Glomerular visceral epithelial cell (primary cell): ENCODE results near the gene LRRC47.

Source experiments
- DNase-seq: peaks from one replicate; pipeline ENCODE4 v3.0.0-alpha.2; 2016; ENCODE audit errors: extremely low spot score

The LRRC47 gene

GRCh38 chr1:3796215-3797061, at the start of gene LRRC47:
LRRC47 (minus strand) TSS chr1:3796498; CDS start chr1:3796476, 22 bp downstream.
- DNase-seq, result peak; percentile 90

DNA sequence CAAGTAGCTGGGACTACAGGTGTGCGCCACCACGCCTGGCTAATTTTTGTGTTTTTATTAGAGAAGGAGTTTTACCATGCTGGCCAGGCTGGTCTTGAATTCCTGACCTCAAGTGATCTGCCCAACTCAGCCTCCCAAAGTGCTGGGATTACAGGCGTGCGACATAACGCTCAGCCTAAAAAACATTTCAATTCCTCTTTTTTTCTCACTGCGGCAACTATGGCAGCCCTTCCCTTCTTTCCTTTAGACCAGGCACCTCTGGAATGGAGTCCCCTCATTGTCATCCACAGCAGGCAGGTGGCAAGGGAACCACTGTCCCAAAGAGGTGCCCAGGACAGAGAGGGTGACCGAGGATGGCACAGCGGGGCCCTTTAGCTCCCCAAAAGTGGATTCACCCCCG, 46.6 kb upstream of the LRRC47 start:
- DNase-seq, result no peak

- DNase-seq, result no peak
Observed at GRCh38 chr1:3841491-3841890, 45.2 kb upstream of the LRRC47 start.

GRCh38 chr1:3838788-3839187, 42.5 kb upstream of the LRRC47 start:
- no peak for DNase-seq

GRCh38 chr1:3837685-3838084, 41.4 kb upstream of the LRRC47 start:
- no peak for DNase-seq

- DNase-seq, result no peak
Observed at GRCh38 chr1:3837200-3837599, 40.9 kb upstream of the LRRC47 start.

GRCh38 chr1:3836421-3836820, 40.1 kb upstream of the LRRC47 start:
- DNase-seq, result no peak

GRCh38 chr1:3834701-3835100, 38.4 kb upstream of the LRRC47 start:
- no peak for DNase-seq

- no peak for DNase-seq
Observed at GRCh38 chr1:3831689-3832088, 35.4 kb upstream of the LRRC47 start.

DNA sequence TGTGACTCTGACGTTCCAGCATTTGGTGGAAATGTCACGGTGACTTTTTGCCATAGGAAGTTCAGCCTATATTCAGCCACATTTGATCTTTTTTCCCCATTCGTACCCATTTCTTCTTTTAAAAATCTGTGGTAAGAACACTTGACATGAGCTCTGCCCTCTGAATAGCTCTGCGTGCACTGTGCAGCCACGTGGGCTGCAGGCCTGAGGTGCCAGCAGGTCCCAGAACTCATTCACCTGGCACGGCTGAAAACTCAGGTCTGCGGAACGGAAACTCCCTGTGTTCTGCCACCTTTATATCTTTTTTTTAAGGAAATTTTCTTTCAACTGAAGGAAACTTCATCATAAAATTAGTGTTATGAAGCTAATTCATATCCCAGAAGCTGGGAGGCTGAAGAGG, 32.1 kb upstream of the LRRC47 start:
- DNase-seq, result no peak

DNA sequence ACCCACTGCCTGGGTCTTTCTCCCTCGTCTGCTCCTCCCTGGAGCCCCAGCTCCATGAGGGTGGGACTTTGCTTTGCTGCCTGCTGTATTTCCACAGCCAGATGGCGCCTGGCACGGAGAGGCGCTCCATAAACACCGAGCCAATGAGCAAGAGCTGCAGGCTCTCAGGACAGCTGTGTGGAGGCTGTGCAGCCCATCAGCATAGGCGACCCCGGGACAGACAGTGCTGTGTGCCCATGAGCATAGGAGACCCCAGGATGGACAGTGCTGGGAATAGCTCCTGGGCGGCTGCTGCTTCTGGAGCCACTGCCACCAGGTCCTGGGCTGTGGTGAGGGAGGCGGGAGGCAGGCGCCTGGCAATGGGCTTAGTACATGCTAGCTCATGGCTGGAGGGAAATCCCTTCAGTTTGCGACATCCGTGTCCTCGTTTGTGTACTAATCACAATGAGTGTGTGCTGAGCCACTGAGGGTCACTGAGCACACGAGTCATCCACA, 31.6 kb upstream of the LRRC47 start:
- DNase-seq, result no peak

DNA sequence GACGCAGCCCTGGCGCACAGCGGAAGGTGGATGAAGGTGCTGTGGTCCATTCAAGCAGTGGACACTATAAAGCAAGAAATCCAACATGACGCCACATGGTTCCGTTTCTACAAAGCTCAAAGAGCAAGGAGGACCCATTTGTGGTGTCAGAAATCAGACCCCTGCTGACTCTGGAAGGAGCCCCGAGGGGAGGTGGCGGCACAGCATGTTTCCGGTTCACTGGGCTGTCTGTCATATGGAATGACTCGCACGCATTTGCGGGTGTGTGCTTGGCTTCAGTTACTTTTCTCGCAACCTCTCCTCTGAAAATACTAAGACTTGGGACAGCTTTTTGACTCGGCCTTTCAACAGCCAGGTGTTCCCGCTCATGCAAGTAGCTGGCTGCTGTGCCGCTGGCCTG, 29.1 kb upstream of the LRRC47 start:
- DNase-seq, result no peak

- DNase-seq, result no peak
Observed at GRCh38 chr1:3824650-3825049, 28.4 kb upstream of the LRRC47 start.

DNA sequence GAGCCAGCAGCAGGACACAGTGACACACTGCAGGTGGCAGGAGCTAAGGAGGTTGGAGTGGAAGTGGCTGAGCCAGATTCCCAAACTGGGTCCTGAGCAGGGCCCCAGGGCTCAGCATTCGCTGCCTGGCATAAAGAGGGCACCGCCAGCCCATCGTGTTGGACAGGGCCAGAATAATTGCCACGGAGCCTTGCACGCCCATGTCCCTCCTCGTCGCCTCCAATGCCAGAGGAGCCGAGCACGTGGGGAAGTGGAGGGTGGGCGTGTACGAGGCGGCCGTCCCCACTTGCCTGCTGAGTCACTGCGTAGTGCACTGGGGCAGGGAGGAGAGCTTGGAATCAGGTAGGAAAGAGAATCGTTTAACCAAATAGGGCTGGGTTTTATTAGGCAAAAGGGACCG, 26.1 kb upstream of the LRRC47 start:
- DNase-seq, result no peak

DNA sequence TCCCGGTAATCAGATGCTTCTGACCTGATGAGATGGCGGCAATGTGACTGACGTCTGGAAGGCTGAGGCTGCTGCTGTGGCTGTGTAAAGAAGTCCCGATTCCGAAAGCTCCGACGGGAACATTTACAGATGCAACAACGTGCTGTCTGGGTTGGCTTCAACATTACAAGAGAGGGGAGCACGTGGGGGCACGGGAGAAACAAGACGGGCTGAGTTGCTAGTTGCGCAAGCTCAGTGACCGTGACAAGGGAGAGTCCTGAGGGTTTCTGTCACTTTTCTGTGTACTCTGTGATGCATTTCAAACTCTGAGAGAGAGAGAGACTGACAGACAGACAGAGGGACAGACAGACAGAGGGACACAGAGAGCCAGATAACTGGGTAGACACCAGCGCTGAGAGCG, 25.6 kb upstream of the LRRC47 start:
- no peak for DNase-seq

DNA sequence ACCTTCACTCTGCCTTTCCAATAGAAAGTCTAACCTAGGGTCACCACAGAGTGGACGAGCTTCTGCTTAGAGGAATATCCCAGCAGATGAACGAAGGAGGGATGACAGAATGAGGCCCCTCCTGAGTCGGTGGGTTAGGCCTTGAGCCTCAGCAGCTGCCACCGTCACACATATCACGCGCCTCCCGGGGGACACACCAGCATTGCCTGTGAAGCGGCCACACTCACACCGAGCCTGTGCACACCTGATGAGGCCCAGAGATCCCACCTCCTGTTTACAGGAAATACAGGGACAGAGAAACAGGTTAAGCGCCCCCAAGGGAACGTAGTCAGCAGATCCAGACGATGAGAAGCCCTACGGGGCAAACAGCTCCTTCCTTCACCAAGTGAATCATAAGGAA, 25.1 kb upstream of the LRRC47 start:
- no peak for DNase-seq

GRCh38 chr1:3821004-3821403, 24.7 kb upstream of the LRRC47 start:
- no peak for DNase-seq

DNA sequence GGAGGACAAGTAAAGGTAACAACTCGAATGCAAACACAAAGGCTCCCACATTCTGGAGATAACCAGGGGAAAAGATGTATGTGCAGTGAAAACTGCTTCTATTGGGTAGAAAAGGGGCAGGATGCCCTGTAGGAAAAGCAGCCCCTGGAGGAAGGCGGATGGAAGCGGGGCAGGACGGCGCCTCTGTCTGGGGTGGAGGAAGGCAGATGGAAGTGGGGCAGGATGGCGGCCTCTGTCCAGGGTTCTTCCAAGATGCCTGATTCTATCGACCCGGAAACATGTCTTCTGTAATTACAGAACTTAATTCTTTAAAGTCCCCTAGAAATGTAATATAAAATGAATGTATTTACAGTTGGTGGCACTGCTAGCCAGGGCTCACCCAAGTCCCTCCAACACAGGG, 24.0 kb upstream of the LRRC47 start:
- no peak for DNase-seq

DNA sequence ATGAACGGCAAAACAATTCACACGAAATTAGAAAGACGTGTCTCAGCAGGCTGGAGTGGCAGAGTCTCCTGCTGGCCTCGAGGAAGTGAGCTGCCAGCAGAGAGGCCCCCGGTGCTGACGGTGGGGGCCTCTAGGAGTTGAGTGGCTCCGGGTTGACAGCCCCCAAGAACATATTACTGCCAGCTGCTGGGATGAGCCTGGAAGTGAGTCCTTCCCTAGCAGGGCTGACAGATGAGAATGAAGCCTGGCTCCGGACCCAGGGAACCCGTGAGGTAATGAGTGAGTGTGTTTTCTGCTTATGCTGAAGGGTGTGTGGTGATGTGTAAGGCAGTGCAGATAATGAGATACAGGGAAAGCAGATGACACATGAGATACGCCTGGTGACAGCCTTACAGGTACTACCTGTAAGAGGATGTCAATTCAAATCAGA, 23.5 kb upstream of the LRRC47 start:
- DNase-seq, result no peak

- no peak for DNase-seq
Observed at GRCh38 chr1:3817821-3818597, 21.7 kb upstream of the LRRC47 start.

- DNase-seq, result no peak
Observed at GRCh38 chr1:3817138-3817740, 20.9 kb upstream of the LRRC47 start.

GRCh38 chr1:3816331-3817137, 20.2 kb upstream of the LRRC47 start:
- DNase-seq, result no peak
